ENCODE results near the gene SDCBP2.

- TF ChIP-seq E2F4 (CRISPR knock-in tag; IDR thresholded peaks at IDR 0.05; ENCODE audit: borderline replicate concordance, low read depth) (no peak), ZNF532 (CRISPR knock-in tag; IDR thresholded peaks at IDR 0.05; ENCODE audit: borderline replicate concordance) (no peak), ZNF263 (CRISPR knock-in tag; IDR thresholded peaks at IDR 0.05; ENCODE audit: low read depth) (no peak), TCF7 (CRISPR knock-in tag; IDR thresholded peaks at IDR 0.05; ENCODE audit: low read depth) (no peak), TEAD4 (CRISPR knock-in tag; IDR thresholded peaks at IDR 0.05) (no peak)
- TF ChIP-seq, protein P1, sequence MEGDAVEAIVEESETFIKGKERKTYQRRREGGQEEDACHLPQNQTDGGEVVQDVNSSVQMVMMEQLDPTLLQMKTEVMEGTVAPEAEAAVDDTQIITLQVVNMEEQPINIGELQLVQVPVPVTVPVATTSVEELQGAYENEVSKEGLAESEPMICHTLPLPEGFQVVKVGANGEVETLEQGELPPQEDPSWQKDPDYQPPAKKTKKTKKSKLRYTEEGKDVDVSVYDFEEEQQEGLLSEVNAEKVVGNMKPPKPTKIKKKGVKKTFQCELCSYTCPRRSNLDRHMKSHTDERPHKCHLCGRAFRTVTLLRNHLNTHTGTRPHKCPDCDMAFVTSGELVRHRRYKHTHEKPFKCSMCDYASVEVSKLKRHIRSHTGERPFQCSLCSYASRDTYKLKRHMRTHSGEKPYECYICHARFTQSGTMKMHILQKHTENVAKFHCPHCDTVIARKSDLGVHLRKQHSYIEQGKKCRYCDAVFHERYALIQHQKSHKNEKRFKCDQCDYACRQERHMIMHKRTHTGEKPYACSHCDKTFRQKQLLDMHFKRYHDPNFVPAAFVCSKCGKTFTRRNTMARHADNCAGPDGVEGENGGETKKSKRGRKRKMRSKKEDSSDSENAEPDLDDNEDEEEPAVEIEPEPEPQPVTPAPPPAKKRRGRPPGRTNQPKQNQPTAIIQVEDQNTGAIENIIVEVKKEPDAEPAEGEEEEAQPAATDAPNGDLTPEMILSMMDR (IDR thresholded peaks at IDR 0.05) = no peak
Measured at GRCh38 chr20:1301031-1301529, 27.9 kb downstream of the SDCBP2 start.
